ENCODE measurements around the gene ARHGEF35. TPM values are rescaled to one million over a fixed set of nuclear protein-coding genes. Genes with fewer than 3 reads are reported as not detected.

The ARHGEF35 gene
- polyA plus RNA-seq, 1 of the 3 experiments (the other 2 are of a cell fraction): 0.02 TPM

DNA sequence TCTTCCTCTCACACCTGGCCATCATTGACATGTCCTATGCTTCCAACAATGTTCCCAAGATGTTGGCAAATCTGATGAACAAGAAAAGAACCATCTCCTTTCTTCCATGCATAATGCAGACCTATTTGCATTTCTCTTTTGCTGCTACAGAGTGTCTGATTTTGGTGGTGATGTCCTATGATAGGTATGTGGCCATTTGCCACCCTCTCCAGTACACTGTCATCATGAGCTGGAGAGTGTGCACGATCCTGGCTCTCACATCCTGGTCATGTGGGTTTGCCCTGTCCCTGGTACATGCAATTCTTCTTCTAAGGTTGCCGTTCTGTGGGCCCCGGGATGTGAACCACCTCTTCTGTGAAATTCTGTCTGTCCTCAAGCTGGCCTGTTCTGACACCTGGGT is 53.4 kb downstream of the ARHGEF35 start:
- TF ChIP-seq, protein P1, sequence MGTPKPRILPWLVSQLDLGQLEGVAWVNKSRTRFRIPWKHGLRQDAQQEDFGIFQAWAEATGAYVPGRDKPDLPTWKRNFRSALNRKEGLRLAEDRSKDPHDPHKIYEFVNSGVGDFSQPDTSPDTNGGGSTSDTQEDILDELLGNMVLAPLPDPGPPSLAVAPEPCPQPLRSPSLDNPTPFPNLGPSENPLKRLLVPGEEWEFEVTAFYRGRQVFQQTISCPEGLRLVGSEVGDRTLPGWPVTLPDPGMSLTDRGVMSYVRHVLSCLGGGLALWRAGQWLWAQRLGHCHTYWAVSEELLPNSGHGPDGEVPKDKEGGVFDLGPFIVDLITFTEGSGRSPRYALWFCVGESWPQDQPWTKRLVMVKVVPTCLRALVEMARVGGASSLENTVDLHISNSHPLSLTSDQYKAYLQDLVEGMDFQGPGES (IDR thresholded peaks at IDR 0.05; ENCODE audit: low read depth, low read length): no peak
- TF ChIP-seq RXRA (IDR thresholded peaks at IDR 0.05; ENCODE audit: borderline replicate concordance, low read depth) (no peak), MXI1 (IDR thresholded peaks at IDR 0.05; ENCODE audit: low read depth, low read length) (no peak), POLR2AphosphoS5 (IDR thresholded peaks at IDR 0.05; ENCODE audit: low read depth, low read length) (no peak), ELF1 (IDR thresholded peaks at IDR 0.05) (no peak), TEAD4 (IDR thresholded peaks at IDR 0.05; ENCODE audit: borderline replicate concordance, insufficient read depth) (no peak), GATA2 (CRISPR knock-in tag; IDR thresholded peaks at IDR 0.05) (no peak), FOXM1 (IDR thresholded peaks at IDR 0.05; ENCODE audit: low read depth) (no peak), SIN3A (IDR thresholded peaks at IDR 0.05; ENCODE audit: borderline replicate concordance, low read depth, low read length) (no peak), RFX5 (IDR thresholded peaks at IDR 0.05; ENCODE audit: low read length) (no peak), FOSL2 (IDR thresholded peaks at IDR 0.05; ENCODE audit: borderline replicate concordance, low read depth) (no peak), RCOR1 (IDR thresholded peaks at IDR 0.05; ENCODE audit: low read length) (no peak), JUND (IDR thresholded peaks at IDR 0.05) (no peak)
- TF ChIP-seq, protein P2, sequence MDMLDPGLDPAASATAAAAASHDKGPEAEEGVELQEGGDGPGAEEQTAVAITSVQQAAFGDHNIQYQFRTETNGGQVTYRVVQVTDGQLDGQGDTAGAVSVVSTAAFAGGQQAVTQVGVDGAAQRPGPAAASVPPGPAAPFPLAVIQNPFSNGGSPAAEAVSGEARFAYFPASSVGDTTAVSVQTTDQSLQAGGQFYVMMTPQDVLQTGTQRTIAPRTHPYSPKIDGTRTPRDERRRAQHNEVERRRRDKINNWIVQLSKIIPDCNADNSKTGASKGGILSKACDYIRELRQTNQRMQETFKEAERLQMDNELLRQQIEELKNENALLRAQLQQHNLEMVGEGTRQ (IDR thresholded peaks at IDR 0.05; ENCODE audit: borderline replicate concordance, low read depth, low read length): no peak
- TF ChIP-seq, protein P3, sequence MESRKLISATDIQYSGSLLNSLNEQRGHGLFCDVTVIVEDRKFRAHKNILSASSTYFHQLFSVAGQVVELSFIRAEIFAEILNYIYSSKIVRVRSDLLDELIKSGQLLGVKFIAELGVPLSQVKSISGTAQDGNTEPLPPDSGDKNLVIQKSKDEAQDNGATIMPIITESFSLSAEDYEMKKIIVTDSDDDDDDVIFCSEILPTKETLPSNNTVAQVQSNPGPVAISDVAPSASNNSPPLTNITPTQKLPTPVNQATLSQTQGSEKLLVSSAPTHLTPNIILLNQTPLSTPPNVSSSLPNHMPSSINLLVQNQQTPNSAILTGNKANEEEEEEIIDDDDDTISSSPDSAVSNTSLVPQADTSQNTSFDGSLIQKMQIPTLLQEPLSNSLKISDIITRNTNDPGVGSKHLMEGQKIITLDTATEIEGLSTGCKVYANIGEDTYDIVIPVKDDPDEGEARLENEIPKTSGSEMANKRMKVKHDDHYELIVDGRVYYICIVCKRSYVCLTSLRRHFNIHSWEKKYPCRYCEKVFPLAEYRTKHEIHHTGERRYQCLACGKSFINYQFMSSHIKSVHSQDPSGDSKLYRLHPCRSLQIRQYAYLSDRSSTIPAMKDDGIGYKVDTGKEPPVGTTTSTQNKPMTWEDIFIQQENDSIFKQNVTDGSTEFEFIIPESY (IDR thresholded peaks at IDR 0.05; ENCODE audit: borderline replicate concordance, low read depth): no peak
- Histone ChIP-seq H2AFZ (ENCODE audit: low read depth) (no peak overlapping the region), H3K9me2 (no peaks in the 10 kb centered on the region), H3K27me3 (ENCODE audit: insufficient read depth) (no peaks in the 10 kb centered on the region), H3K9ac (no peak overlapping the region), H4K20me1 (ENCODE audit: insufficient read depth) (no peaks in the 10 kb centered on the region), H3K4me1 (ENCODE audit: control insufficient read depth in 1 of 2, insufficient read depth in 2 of 2, low read depth in 1 of 2, low read length in 1 of 2) (no peaks in the 10 kb centered on the region), H3K9me3 (no peaks in the 10 kb centered on the region; the same call in 1 of the 2 replicates), H3K4me3 (ENCODE audit: low read depth in 2 of 2, low read length in 1 of 2) (no peak overlapping the region), H3F3A (replicated peaks; ENCODE audit: insufficient read depth) (no peaks in the 10 kb centered on the region), H3K79me2 (ENCODE audit: insufficient read depth) (no peaks in the 10 kb centered on the region), H3K36me3 (replicated peaks in 1 of 2; ENCODE audit: control insufficient read depth in 1 of 2, insufficient read depth in 2 of 2, low read length in 1 of 2) (no peaks in the 10 kb centered on the region), H3K27ac (ENCODE audit: low read depth in 2 of 2, low read length in 1 of 2) (no peak overlapping the region), H3K4me2 (no peak overlapping the region)
- 5% methylated on average over 3 of the region's 3 CpGs for WGBS (ENCODE audit: low lambda C conversion rate)
- no peak for DNase-seq
- POLR2A ChIA-PET: no interaction called here
- CTCF ChIA-PET: interaction anchor here (2.6 kb wide), 1 partner anchor 14 kb away, joined by 13 read pairs; no protein-coding TSS in a partner anchor
